ENCODE results near the gene LRRC30. TPM values are rescaled to one million over a fixed set of nuclear protein-coding genes. Genes with fewer than 3 reads are reported as not detected.

LRRC30 gene
- total and polyA plus RNA-seq, 5 donors from 2014 or later: not detected

GRCh38 chr18:7248877-7249276 lies 18.0 kb downstream of the LRRC30 start:
- Mint-ChIP-seq H3K9me3 (peaks cover 0 to 9% (median 4%) of the 10 kb centered on the region in 7 donors), H3K36me3 (no peaks in the 10 kb centered on the region), H3K4me1 (no peaks in the 10 kb centered on the region), H3K27ac (no peak overlapping the region), H3K4me3 (no peak overlapping the region), H3K27me3 (no peaks in the 10 kb centered on the region)
- DNase-seq: no peak
- H3K27ac ChIP-seq (ENCODE audit: insufficient read depth, low read length, poor library complexity, severe bottlenecking): no peak overlapping the region
- no peaks in the 10 kb centered on the region for H3K27me3 ChIP-seq (ENCODE audit: control insufficient read depth, insufficient read depth, low read length)
- ATAC-seq (ENCODE audit: low read depth in 2 of 2): no peak
- no peaks in the 10 kb centered on the region for H3K4me1 ChIP-seq (ENCODE audit: control insufficient read depth, insufficient read depth, low read length, poor library complexity, severe bottlenecking)
- H3K36me3 ChIP-seq (ENCODE audit: control insufficient read depth, insufficient read depth, low read length): no peaks in the 10 kb centered on the region
- no peak overlapping the region for H3K4me3 ChIP-seq (ENCODE audit: low read depth, low read length)
- no peaks in the 10 kb centered on the region for H3K9me3 ChIP-seq (ENCODE audit: control insufficient read depth in 2 of 2, low read length in 2 of 2)

- no peak overlapping the region for H3K4me3 Mint-ChIP-seq
- no peak for ATAC-seq (ENCODE audit: low read depth in 2 of 2)
- peaks cover 0 to 8% (median 2%) of the 10 kb centered on the region in 7 donors for H3K9me3 Mint-ChIP-seq
- H3K36me3 Mint-ChIP-seq: no peaks in the 10 kb centered on the region
- no peaks in the 10 kb centered on the region for H3K4me1 Mint-ChIP-seq
- no peaks in the 10 kb centered on the region for H3K36me3 ChIP-seq (ENCODE audit: control insufficient read depth, insufficient read depth, low read length)
- H3K27me3 Mint-ChIP-seq: no peaks in the 10 kb centered on the region
- no peak overlapping the region for H3K4me3 ChIP-seq (ENCODE audit: low read depth, low read length)
- H3K27ac Mint-ChIP-seq: no peak overlapping the region
- no peak overlapping the region for H3K27ac ChIP-seq (ENCODE audit: insufficient read depth, low read length, poor library complexity, severe bottlenecking)
- no peaks in the 10 kb centered on the region for H3K9me3 ChIP-seq (ENCODE audit: control insufficient read depth in 2 of 2, low read length in 2 of 2)
- no peak for DNase-seq
- H3K4me1 ChIP-seq (ENCODE audit: control insufficient read depth, insufficient read depth, low read length, poor library complexity, severe bottlenecking): no peaks in the 10 kb centered on the region
- H3K27me3 ChIP-seq (ENCODE audit: control insufficient read depth, insufficient read depth, low read length): no peaks in the 10 kb centered on the region
These were observed 23.3 kb downstream of the LRRC30 start for GRCh38 chr18:7254163-7254562.

GRCh38 chr18:7255054-7255453 lies 24.2 kb downstream of the LRRC30 start:
- Mint-ChIP-seq H3K4me1 (no peaks in the 10 kb centered on the region), H3K27me3 (no peaks in the 10 kb centered on the region), H3K4me3 (no peak overlapping the region), H3K9me3 (peaks cover 0 to 8% (median 2%) of the 10 kb centered on the region in 7 donors), H3K36me3 (no peaks in the 10 kb centered on the region), H3K27ac (no peak overlapping the region)
- H3K9me3 ChIP-seq (ENCODE audit: control insufficient read depth in 2 of 2, low read length in 2 of 2): no peaks in the 10 kb centered on the region
- ATAC-seq (ENCODE audit: low read depth in 2 of 2): no peak
- H3K27ac ChIP-seq (ENCODE audit: insufficient read depth, low read length, poor library complexity, severe bottlenecking): no peak overlapping the region
- H3K27me3 ChIP-seq (ENCODE audit: control insufficient read depth, insufficient read depth, low read length): no peaks in the 10 kb centered on the region
- H3K4me3 ChIP-seq (ENCODE audit: low read depth, low read length): no peak overlapping the region
- H3K4me1 ChIP-seq (ENCODE audit: control insufficient read depth, insufficient read depth, low read length, poor library complexity, severe bottlenecking): no peaks in the 10 kb centered on the region
- no peaks in the 10 kb centered on the region for H3K36me3 ChIP-seq (ENCODE audit: control insufficient read depth, insufficient read depth, low read length)
- DNase-seq: no peak

GRCh38 chr18:7255643-7256042 lies 24.8 kb downstream of the LRRC30 start:
- ATAC-seq (ENCODE audit: low read depth in 2 of 2): no peak
- no peaks in the 10 kb centered on the region for H3K4me1 ChIP-seq (ENCODE audit: control insufficient read depth, insufficient read depth, low read length, poor library complexity, severe bottlenecking)
- Mint-ChIP-seq H3K27me3 (no peaks in the 10 kb centered on the region), H3K4me1 (no peaks in the 10 kb centered on the region), H3K4me3 (no peak overlapping the region), H3K9me3 (peaks cover 0 to 9% (median 3%) of the 10 kb centered on the region in 7 donors), H3K36me3 (no peaks in the 10 kb centered on the region), H3K27ac (no peak overlapping the region)
- H3K36me3 ChIP-seq (ENCODE audit: control insufficient read depth, insufficient read depth, low read length): no peaks in the 10 kb centered on the region
- H3K27me3 ChIP-seq (ENCODE audit: control insufficient read depth, insufficient read depth, low read length): no peaks in the 10 kb centered on the region
- no peak for DNase-seq
- no peak overlapping the region for H3K27ac ChIP-seq (ENCODE audit: insufficient read depth, low read length, poor library complexity, severe bottlenecking)
- H3K4me3 ChIP-seq (ENCODE audit: low read depth, low read length): no peak overlapping the region
- no peaks in the 10 kb centered on the region for H3K9me3 ChIP-seq (ENCODE audit: control insufficient read depth in 2 of 2, low read length in 2 of 2)

GRCh38 chr18:7256618-7257425 lies 25.9 kb downstream of the LRRC30 start:
- Mint-ChIP-seq H3K27me3 (no peaks in the 10 kb centered on the region), H3K4me1 (no peaks in the 10 kb centered on the region), H3K27ac (no peak overlapping the region), H3K4me3 (no peak overlapping the region), H3K36me3 (no peaks in the 10 kb centered on the region), H3K9me3 (peaks cover 0 to 7% (median 4%) of the 10 kb centered on the region in 7 donors)
- no peak overlapping the region for H3K4me3 ChIP-seq (ENCODE audit: low read depth, low read length)
- no peaks in the 10 kb centered on the region for H3K9me3 ChIP-seq (ENCODE audit: control insufficient read depth in 2 of 2, low read length in 2 of 2)
- DNase-seq: no peak
- ATAC-seq (ENCODE audit: low read depth in 2 of 2): no peak
- no peaks in the 10 kb centered on the region for H3K4me1 ChIP-seq (ENCODE audit: control insufficient read depth, insufficient read depth, low read length, poor library complexity, severe bottlenecking)
- H3K27ac ChIP-seq (ENCODE audit: insufficient read depth, low read length, poor library complexity, severe bottlenecking): no peak overlapping the region
- H3K36me3 ChIP-seq (ENCODE audit: control insufficient read depth, insufficient read depth, low read length): no peaks in the 10 kb centered on the region
- H3K27me3 ChIP-seq (ENCODE audit: control insufficient read depth, insufficient read depth, low read length): no peaks in the 10 kb centered on the region

- H3K27me3 ChIP-seq (ENCODE audit: control insufficient read depth, insufficient read depth, low read length): no peaks in the 10 kb centered on the region
- DNase-seq (no peak), ATAC-seq (ENCODE audit: low read depth in 2 of 2) (no peak)
- H3K27ac ChIP-seq (ENCODE audit: insufficient read depth, low read length, poor library complexity, severe bottlenecking): no peak overlapping the region
- no peaks in the 10 kb centered on the region for H3K9me3 ChIP-seq (ENCODE audit: control insufficient read depth in 2 of 2, low read length in 2 of 2)
- Mint-ChIP-seq H3K36me3 (no peaks in the 10 kb centered on the region), H3K27ac (peak overlapping the region in 1 of 3 donors; percentile 48), H3K9me3 (peaks cover 0 to 7% (median 4%) of the 10 kb centered on the region in 7 donors), H3K4me3 (no peak overlapping the region), H3K4me1 (no peaks in the 10 kb centered on the region), H3K27me3 (no peaks in the 10 kb centered on the region)
- H3K36me3 ChIP-seq (ENCODE audit: control insufficient read depth, insufficient read depth, low read length): no peaks in the 10 kb centered on the region
- H3K4me1 ChIP-seq (ENCODE audit: control insufficient read depth, insufficient read depth, low read length, poor library complexity, severe bottlenecking): no peaks in the 10 kb centered on the region
- no peak overlapping the region for H3K4me3 ChIP-seq (ENCODE audit: low read depth, low read length)
These were observed 26.5 kb downstream of the LRRC30 start for GRCh38 chr18:7257426-7257740.

- H3K9me3 ChIP-seq (ENCODE audit: control insufficient read depth in 2 of 2, low read length in 2 of 2): no peaks in the 10 kb centered on the region
- H3K4me3 ChIP-seq (ENCODE audit: low read depth, low read length): no peak overlapping the region
- H3K27ac ChIP-seq (ENCODE audit: insufficient read depth, low read length, poor library complexity, severe bottlenecking): no peak overlapping the region
- H3K4me1 ChIP-seq (ENCODE audit: control insufficient read depth, insufficient read depth, low read length, poor library complexity, severe bottlenecking): no peaks in the 10 kb centered on the region
- Mint-ChIP-seq H3K4me1 (no peaks in the 10 kb centered on the region), H3K36me3 (no peaks in the 10 kb centered on the region), H3K27ac (no peak overlapping the region), H3K27me3 (no peaks in the 10 kb centered on the region), H3K9me3 (peaks cover 0 to 10% (median 4%) of the 10 kb centered on the region in 7 donors), H3K4me3 (no peak overlapping the region)
- no peaks in the 10 kb centered on the region for H3K27me3 ChIP-seq (ENCODE audit: control insufficient read depth, insufficient read depth, low read length)
- ATAC-seq (ENCODE audit: low read depth in 2 of 2) (no peak), DNase-seq (no peak)
- H3K36me3 ChIP-seq (ENCODE audit: control insufficient read depth, insufficient read depth, low read length): no peaks in the 10 kb centered on the region
These were observed 28.6 kb downstream of the LRRC30 start for GRCh38 chr18:7259475-7259874.

- Mint-ChIP-seq H3K9me3 (peaks cover 0 to 9% (median 4%) of the 10 kb centered on the region in 7 donors), H3K36me3 (no peaks in the 10 kb centered on the region), H3K27ac (no peak overlapping the region), H3K4me3 (no peak overlapping the region), H3K27me3 (no peaks in the 10 kb centered on the region), H3K4me1 (no peaks in the 10 kb centered on the region)
- Histone ChIP-seq H3K9me3 (ENCODE audit: control insufficient read depth in 2 of 2, low read length in 2 of 2) (no peaks in the 10 kb centered on the region), H3K4me3 (ENCODE audit: low read depth, low read length) (no peak overlapping the region), H3K27ac (ENCODE audit: insufficient read depth, low read length, poor library complexity, severe bottlenecking) (no peak overlapping the region), H3K27me3 (ENCODE audit: control insufficient read depth, insufficient read depth, low read length) (no peaks in the 10 kb centered on the region), H3K36me3 (ENCODE audit: control insufficient read depth, insufficient read depth, low read length) (no peaks in the 10 kb centered on the region), H3K4me1 (ENCODE audit: control insufficient read depth, insufficient read depth, low read length, poor library complexity, severe bottlenecking) (no peaks in the 10 kb centered on the region)
- ATAC-seq (ENCODE audit: low read depth in 2 of 2) (no peak), DNase-seq (no peak)
These were observed 30.3 kb downstream of the LRRC30 start for GRCh38 chr18:7261199-7261598.
